MM.1S (cell line): ENCODE data around the gene ZNF526.

Source experiments
- EZH2 ChIP-seq: fragments of 300-600 bp; sonication (generic); optimal IDR thresholded peaks from 2 replicates; pipeline ENCODE3; 2017; ENCODE audit warnings: low read depth, mild to moderate bottlenecking, antibody characterized with exemption, low read length, mixed read lengths
- TF ChIP-seq, protein P1 (sequence below): fragments of 300-600 bp; sonication (generic); IDR thresholded peaks from 2 replicates; pipeline ENCODE4 v1.5.1; 2016; ENCODE audit warnings: antibody characterized with exemption, low read length, mixed read lengths

DNA sequence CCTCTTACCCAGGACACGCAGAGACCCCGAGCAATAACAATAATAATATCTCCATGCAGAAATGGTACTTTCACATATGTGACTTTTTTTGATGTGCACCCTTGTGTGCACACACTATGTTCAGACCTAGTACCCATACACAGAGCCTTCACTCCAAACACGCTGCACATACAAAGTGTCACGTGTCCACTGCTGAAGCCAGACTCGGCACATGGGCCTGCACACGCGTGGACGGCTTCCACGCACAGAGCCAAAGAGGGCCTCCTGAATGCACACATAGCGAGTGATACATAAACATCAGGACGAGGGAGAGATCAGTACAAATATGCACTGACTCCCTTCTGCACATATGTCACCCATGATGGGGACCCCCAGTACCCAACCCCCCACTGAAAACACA lies 45.9 kb upstream of the ZNF526 start:
- TF ChIP-seq, protein P1, sequence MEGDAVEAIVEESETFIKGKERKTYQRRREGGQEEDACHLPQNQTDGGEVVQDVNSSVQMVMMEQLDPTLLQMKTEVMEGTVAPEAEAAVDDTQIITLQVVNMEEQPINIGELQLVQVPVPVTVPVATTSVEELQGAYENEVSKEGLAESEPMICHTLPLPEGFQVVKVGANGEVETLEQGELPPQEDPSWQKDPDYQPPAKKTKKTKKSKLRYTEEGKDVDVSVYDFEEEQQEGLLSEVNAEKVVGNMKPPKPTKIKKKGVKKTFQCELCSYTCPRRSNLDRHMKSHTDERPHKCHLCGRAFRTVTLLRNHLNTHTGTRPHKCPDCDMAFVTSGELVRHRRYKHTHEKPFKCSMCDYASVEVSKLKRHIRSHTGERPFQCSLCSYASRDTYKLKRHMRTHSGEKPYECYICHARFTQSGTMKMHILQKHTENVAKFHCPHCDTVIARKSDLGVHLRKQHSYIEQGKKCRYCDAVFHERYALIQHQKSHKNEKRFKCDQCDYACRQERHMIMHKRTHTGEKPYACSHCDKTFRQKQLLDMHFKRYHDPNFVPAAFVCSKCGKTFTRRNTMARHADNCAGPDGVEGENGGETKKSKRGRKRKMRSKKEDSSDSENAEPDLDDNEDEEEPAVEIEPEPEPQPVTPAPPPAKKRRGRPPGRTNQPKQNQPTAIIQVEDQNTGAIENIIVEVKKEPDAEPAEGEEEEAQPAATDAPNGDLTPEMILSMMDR = no peak
- TF ChIP-seq EZH2 = no peak
